GM10266 (cell line): ENCODE measurements around the gene NAT14.

ENCODE experiments used
- DNase-seq: peaks from one replicate; pipeline ENCODE4 v3.0.0; 2012; ENCODE audit errors: extremely low spot score
- CTCF ChIP-seq: IDR thresholded peaks from 2 replicates; pipeline ENCODE4 v1.5.1; 2012; ENCODE audit warnings: mild to moderate bottlenecking, low read depth; ENCODE audit not compliant: control insufficient read depth, insufficient read depth; ENCODE audit errors: missing control alignments

Gene NAT14

GRCh38 chr19:55455576-55456235 lies 29.3 kb upstream of the NAT14 start:
- TF ChIP-seq CTCF, result no peak
- no peak for DNase-seq

GRCh38 chr19:55456347-55456746 lies 28.6 kb upstream of the NAT14 start:
- no peak for DNase-seq
- no peak for TF ChIP-seq CTCF

- DNase-seq, result no peak
- TF ChIP-seq CTCF, result no peak
Measured at GRCh38 chr19:55457683-55458457, 27.1 kb upstream of the NAT14 start.

- DNase-seq, result no peak
- no peak for TF ChIP-seq CTCF
Measured at GRCh38 chr19:55459551-55459949, 25.4 kb upstream of the NAT14 start.

- no peak for DNase-seq
- no peak for TF ChIP-seq CTCF
Measured at GRCh38 chr19:55459950-55460657, 24.9 kb upstream of the NAT14 start.

- TF ChIP-seq CTCF, result no peak
- DNase-seq, result peak; percentile 79
Measured at GRCh38 chr19:55460670-55461258, 24.2 kb upstream of the NAT14 start.
